Tracheal epithelial cell (primary cell): ENCODE measurements around the gene ARHGEF37. TPM values are rescaled to one million over a fixed set of nuclear protein-coding genes. Genes with fewer than 3 reads are reported as not detected.

Experiments used
- total RNA-seq: library from RNA; depleted of rRNA; stranded (reverse); fragments of >200 nt; gene quantifications from 2 replicates; pipeline ENCODE4 v1.2.1, GENCODE V29; 2014

ARHGEF37 gene
- 20.5 and 24.5 TPM in 2 replicates for total RNA-seq

GRCh38 chr5:149581192-149581861 is at the start of gene ARHGEF37:
TSS of gene ARHGEF37 (plus strand) at chr5:149581498. CDS start at chr5:149597770, 16,272 bp downstream.

GRCh38 chr5:149551227-149552037 is 29.9 kb upstream of the ARHGEF37 start, which contains the start of gene CSNK1A1:
TSS of gene CSNK1A1 (minus strand) at chr5:149551439. CDS start at chr5:149550964, 475 bp downstream.

Other genes with a start within 250 kb of the ARHGEF37 start
- gene GRPEL2, start 236.0 kb upstream of the ARHGEF37 start, total RNA-seq: 39.2 and 92.1 TPM in 2 replicates
- 4.5 and 6.3 TPM in 2 replicates for gene PCYOX1L, start 223.5 kb upstream of the ARHGEF37 start, total RNA-seq
- gene IL17B, start 202.2 kb upstream of the ARHGEF37 start, total RNA-seq: 0.48 TPM in 1 of 2 replicates, not detected in the other
- gene CSNK1A1, start 30.1 kb upstream of the ARHGEF37 start, total RNA-seq: 568 and 765 TPM in 2 replicates
- gene PPARGC1B, start 148.8 kb downstream of the ARHGEF37 start, total RNA-seq: 1.2 and 3.4 TPM in 2 replicates